ENCODE data around the gene EFCC1.
"Not testable (repeated sequence)": the region's sequence is repeated elsewhere in the genome, so short reads cannot be mapped to it uniquely, and the experiment has no call there.

The EFCC1 gene

DNA sequence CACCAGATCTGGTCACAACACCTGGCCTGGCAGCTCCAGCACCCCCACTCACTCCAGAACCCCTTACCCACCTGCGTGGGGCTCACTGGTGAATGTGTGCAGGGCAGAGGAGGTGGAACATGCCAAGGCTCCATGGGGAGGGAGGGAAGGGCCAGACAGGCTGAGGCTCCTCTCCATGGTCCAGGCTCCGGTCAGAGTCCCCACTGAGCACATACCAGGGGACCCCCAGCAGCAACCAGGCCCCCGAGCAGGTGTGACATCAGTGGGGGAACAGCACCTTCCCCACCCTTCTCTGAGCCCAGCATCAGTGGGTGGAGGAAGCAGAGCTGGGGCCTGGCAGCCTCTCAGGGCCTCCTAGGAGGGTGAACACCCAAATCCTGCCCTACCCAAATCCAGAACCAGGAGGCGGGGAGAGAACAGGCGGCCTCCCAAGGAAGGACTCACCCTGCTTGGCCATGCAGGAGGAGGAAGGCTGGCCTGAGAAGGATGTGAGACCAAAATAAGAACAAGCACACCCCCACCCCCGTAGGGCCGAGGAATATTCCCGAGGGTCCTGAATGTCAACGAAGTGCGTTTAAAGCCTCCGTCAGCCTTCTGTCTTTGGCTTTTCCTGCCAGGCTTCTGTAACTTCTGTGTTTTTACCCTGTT lies 58.3 kb downstream of the EFCC1 start:
- no peak for DNase-seq

DNA sequence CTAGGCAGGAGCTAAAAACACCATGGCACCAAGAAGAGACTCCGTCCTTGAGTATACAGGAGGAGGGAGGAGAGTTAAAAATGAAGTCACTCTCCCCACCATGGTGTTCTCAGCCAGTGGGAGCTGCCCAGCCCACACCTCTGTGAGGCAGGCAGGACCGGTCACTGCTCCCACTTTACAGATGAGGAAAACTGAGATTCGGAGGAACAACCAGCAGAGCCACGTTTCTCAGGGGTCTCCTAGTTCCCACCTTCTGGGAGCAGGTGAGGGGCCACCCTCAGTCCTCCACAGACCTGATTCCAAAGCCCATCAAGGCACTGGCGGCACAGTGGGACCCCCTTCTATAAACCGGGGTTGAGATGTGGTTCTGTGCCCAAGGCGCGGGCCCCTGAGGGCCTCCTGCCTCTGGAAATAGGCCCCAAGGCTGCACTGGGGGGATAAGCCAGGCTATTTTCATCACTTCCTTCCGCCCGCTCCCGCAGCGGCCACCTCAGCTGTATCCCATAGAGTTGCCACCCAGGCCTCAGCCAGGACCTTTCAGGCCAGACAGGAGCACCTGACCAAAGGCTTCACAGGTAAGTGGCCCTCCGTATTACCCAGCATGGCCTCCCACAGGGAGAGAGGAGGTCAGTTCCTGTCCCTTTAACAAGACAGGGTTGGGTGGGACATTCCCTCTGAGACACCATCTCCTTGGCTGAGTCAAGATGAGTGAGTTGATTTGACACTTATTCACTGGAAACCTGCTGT lies 59.3 kb downstream of the EFCC1 start, which contains the start of gene GP9:
Gene GP9 (plus strand): TSS at position 504 of the 747 bp plus-strand sequence. CDS start 961 bp downstream, outside the sequence.
- DNase-seq = no peak

DNA sequence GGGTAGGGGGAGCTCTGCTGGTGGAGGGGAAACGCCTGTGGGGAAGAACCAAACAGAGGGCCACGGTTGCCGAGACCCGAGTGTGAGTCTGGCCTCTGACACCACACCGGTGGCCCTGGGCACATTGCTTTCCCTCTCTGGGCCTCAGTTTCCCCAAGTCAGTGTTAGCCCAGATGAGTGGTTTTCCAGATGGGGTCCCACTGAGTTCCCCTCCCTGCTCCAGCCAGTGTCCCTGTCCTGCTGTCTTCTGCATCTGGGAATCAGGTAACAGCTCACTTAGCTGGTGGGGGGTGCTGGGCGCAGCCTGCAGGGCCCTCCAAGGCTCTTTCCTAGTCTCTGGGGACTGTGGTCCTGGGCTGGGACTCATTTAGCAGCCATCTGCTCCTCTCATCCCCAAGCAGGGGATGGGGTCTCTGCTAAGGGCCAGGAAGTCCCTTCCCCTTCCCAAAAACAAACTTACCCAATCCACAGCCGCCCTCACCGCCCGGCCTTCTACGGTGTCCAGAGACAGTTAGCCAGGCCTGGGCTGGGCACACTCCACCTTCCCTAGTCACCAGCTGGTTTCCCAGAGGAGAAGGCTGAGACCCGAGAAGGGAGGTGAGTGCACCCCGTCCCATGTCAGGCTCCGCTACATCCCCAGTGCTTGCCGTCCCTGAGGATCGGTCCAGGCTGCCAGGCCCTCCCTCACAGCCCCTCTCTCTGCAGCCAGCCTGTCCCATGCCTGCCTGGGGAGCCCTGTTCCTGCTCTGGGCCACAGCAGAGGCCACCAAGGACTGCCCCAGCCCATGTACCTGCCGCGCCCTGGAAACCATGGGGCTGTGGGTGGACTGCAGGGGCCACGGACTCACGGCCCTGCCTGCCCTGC lies 60.2 kb downstream of the EFCC1 start:
- no peak for DNase-seq

DNA sequence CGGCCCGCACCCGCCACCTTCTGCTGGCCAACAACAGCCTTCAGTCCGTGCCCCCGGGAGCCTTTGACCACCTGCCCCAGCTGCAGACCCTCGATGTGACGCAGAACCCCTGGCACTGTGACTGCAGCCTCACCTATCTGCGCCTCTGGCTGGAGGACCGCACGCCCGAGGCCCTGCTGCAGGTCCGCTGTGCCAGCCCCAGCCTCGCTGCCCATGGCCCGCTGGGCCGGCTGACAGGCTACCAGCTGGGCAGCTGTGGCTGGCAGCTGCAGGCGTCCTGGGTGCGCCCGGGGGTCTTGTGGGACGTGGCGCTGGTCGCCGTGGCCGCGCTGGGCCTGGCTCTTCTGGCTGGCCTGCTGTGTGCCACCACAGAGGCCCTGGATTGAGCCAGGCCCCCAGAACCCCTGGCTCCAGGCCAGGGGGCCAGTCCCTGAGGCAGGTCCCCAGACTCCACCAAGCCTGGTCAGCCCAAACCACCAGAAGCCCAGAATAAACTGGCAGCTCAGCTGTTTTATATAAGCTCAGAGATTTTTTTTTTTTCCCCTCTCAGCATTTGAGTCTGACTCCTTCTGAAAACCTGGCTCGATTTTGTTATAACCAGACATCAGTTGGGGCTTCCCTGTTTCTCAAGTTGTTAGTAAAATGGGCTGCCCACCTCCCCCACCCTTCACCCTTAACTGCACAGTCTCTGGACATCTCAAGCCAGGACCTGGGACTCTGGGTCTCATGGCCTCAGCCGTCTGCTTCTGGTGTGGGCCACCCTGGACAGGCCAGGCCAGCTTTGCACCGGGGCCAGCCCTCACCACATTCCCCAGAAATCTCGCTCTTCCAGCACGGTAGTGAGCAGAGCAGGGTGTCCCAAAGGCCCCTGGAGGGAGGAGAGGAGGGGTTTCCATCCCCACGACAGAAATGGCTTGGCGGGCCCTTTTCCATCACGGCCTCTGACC lies 61.1 kb downstream of the EFCC1 start:
- DNase-seq = no peak

DNA sequence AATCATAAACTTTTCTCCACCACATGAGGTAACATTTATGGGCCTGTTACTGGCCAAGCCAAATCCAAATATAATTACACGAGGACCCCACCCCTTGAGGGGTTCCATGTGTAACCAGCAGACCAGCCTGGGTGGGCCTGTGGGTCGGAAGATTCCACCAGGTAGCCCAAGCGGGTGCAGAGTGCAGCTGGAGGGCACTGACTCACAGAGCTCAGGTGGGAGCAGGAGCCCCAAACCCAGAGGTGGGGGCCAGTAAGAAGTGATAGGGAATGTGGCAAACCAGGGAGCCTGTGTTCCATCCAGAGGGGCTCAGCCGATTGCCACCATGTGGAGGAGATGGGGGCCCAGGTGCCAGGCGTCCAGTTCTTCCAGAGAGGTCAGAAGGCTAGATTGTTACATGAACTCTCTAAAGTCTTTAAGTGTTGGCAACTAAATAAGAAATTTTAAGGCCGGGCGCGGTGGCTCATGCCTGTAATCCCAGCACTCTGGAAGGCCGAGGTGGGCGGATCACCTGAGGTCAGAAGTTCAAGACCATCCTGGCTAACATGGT lies 62.1 kb downstream of the EFCC1 start:
- no peak for DNase-seq

DNA sequence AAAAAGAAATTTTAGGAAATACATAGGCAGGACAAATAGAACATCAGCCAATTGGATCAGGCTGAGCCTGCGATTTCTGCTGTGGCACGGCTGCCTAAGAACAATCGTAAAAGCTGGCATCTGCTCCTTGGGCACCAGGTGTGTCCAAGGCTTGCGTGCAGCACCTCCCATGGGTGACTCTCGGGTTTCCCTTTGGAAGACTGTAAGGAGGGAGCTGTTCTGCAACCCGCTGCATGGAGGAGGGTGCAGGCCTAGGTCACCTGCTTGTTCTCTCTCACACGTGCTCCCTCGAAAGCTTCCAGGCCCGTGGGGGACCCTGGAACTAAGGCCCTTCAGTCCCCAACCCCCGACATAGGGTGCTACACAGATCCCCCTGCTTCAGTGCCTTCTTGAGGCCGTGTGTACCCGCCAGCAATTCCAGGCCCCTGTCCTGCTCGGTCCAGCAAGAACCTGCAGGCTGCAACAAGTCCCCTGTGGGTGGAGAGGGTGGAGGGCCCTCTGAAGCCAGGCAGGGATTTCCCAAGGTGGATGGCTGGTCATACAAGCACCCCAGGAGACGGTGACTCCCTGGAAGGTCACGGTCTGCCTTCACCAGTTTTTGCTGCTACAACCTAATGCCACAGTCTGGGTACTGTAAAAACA lies 62.9 kb downstream of the EFCC1 start:
- peak; percentile 2 for DNase-seq

DNA sequence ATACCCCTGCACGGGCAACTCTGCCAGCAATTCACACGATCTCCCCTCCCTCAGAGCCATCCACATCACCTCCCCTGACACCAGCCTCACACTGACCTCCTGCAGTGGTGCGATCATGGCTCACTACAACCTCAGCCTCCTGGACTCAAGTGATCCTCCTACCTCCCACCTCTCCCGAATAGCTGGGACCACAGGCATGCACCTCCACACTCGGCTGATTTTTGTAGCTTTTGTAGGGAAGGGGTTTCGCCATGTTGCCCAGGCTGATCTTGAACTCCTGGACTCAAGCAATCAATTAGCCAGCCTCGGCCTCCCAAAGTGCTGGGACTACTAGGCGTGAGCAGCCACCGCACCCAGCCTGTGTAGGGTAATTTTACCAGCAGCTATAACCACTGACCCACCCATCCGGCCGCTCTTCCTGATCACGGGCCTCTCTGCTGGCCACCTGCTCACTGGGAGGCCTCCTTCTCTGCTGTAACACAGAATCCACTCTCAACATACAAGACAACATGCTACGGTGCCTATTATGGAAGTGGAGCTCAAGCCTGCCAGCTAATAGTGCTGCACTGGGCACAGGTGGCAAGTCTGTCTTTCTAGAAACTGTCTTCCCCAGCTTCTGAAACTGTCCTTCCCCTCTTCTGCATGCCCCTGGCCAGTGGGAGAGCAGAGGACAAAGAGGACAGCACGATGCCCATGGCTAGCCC lies 64.1 kb downstream of the EFCC1 start:
- no peak for DNase-seq

DNA sequence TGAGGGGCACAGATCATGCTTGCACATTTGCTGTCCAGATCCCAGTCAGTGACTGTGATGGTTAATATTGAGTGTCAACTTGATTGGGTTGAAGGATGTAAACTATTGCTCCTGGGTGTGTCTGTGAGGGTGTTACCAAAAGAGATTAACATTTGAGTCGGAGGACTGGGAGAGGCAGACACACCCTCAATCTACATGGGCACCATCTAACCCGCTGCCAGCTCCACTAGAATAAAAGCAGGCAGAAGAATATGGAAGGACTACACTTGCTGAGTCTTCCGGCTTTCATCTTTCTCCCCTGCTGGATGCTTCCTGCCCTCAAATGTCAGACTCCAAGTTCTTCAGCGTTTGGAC lies 64.6 kb downstream of the EFCC1 start:
- no peak for DNase-seq

DNA sequence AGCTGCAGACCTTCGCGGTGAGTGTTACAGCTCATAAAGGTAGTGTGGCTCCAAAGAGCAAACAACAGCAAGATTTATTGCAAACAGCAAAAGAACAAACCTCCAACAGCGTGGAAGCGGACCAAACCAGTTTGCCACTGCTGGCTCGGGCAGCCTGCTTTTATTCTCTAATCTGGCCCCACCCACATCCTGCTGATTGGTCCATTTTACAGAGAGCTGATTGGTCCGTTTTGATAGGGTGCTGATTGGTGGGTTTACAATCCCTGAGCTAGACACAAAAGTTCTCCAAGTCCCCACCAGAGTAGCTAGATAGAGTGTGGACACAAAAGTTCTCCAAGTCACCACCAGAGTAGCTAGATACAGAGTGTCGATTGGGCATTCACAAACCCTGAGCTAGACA lies 66.6 kb downstream of the EFCC1 start:
- DNase-seq = not testable (repeated sequence)

DNA sequence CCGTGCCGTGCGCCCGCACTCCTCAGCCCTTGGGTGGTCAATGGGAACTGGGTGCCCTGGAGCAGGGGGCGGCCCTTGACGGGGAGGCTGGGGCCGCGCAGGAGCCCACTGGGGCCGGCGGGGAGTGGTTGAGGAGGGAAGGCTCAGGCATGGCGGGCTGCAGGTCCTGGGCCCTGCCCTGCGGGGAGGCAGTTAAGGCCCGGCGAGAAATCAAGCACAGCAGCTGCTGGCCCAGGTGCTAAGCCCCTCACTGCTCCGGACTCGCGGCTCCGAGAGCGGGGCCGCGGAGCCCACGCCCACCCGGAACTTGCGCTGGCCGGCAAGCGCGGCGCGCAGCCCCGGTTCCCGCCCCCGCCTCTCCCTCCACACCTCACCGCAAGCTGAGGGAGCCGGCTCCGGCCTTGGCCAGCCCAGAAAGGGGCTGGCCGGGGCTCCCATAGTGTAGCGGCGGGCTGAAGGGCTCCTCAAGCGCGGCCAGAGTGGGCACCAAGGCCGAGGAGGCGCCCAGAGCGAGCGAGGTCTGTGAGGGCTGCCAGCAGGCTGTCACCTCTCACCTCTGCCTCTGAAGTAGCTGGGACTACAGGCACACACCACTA lies 67.3 kb downstream of the EFCC1 start:
- no peak for DNase-seq

DNA sequence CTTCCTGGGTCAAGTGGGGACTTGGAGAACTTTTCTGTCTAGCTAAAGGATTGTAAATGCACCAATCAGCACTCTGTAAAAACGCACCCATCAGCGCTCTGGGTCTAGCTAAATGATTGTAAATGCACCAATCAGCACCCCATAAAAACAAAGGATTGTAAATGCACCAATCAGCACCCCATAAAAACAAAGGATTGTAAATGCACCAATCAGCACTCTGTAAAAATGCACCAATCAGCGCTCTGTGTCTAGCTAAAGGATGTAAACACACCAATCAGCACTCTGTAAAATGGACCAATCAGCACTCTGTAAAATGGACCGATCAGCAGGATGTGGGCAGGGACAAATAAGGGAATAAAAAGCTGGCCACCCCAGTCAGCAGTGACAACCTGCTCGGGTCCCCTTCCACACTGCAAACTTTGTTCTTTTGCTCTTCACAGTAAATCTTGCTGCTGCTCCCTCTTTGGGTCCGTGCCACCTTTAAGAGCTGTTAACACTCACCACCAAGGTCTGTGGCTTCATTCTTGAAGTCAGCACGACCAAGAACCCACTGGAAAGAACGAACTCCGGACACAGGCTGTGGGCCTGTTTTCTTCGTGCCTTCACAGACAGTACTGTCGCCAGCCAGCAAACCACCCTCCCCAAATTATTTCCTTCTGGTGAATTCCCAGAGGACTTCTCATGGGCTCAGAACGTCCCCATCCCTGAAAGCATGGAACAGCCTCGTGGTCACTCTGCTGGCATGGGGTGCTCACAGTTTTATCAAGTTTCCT lies 68.4 kb downstream of the EFCC1 start:
- DNase-seq = not testable (repeated sequence)

DNA sequence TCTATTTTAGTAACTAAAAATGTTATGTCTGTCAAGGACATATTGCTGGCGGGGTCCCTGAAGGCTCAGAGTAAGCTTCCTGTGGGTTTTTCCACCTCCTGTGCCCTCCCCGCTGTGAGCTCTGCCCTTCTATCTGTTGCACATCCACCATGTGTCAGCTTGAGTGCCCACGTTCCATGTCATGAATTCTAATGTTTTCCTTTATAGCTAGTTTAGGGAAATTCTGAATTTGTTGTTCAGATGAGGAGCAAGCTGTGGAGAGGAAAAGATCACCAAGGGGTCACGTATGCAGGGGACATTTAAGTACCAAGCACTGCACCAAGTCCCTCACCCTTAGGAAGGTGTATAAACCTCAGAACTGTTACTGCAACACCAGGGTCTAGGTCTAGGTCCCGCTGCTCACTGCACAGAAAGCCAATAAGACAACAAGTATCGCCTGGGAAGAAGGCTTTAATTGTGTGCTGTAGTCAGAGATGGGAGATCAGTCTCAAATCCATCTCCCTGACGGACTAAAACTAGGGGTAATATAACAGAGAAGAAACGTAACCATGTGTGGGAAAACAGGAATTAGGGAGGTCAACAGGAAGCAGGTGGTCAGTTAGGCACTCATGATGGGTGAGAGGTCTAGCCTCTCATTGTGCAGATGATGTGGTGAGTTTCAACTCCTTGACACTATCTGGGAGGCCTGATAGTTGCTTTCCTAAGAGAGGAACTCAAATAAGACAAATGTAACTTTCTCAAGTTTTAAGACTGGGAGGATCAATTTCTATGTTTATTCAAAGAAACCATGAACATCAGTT lies 69.2 kb downstream of the EFCC1 start:
- no peak for DNase-seq

DNA sequence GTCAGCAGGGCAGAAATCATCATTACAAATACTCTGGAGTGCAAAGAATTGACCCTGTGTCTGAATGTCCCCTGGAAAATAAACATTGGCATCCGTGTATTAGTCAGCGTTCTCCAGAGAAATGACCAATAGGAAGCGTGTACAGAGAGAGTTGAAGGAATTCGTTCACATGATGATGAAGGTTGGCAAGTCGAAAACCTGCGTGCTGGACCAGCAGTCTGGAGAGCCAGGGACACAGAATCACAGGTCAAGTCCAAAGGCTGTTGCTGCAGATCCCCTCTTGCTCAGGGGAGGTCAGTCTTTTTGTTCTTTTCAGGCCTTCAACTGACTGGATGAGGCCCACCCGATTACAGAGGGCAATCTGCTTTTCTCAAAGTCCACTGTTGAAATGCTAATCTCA lies 76.1 kb downstream of the EFCC1 start:
- DNase-seq = no peak

DNA sequence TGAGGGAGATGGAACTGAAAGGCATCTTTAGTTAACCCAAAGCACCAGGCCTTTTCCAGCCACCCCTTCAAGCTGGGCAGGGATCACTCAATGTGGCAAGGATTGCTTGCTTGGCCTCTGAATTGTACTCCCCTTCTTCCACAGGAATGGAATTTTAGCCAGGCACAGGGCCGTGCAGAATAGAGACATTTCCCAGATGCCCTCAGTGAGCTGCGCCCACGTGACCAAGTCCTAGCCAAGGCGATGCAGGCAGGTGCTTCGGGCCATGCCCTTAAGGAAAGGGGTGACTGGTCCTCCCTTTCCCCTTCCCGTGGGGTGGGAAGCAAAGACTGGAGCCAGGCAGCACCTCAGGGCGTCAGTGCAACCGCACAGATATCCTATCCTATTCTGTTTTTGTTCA lies 77.4 kb downstream of the EFCC1 start:
- DNase-seq = no peak

DNA sequence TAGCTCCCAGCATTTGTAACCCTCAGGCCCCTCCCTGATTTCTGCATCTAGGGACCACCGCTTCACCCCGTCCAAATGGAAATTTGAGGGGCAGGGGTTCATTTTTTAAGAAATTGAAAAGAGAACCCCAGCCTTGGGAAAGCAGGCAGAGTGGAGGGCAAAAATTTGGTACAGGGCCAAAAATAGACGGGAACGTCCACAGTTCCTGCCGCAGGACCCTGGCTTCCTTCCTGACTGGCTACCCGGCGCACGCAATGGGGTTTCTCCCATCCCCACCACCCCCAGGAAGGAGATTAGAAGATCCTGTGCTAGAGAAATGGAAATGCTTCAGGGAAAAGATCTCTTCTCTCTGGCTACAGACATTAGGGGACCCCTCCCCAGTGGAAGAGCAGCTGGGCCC lies 80.4 kb downstream of the EFCC1 start:
- no peak for DNase-seq

DNA sequence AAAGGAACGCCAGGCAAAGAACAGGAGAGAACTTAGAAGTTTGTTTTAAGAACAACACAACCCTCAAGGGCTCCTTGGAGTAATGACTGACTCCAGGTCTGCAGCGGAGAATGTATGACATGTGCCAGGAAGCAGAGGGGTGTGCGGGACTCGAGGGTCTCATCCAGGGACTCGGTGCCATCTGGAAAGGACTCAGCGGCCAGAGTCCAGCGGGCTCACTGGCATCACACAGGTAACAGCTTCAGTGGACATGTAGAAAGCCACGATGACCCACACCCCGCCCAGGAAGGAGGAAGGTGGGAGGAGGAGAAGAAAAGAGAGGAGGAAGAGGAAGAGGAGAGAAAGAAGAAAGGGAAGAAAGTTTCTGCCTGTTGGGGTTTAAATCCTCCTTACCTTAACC lies 80.9 kb downstream of the EFCC1 start:
- no peak for DNase-seq

DNA sequence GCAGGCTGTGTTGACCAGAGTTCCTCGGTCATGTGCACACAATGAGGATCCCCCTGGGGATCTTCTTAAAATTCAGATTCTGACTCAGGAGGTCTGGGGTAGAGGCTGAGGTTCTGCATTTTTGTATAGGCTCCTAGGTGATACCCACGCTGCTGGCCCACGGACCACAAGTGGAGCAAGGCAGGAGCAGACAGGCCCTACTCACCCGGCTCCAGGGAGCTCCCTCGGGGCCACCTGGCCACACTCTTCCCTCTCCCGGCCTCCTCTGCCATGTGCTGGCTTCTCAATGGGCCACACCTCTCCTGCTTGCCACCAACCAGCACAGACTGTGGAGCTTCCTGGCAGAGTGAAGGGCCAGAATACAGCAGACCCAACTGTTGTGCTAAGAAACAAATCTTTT lies 83.4 kb downstream of the EFCC1 start:
- no peak for DNase-seq

DNA sequence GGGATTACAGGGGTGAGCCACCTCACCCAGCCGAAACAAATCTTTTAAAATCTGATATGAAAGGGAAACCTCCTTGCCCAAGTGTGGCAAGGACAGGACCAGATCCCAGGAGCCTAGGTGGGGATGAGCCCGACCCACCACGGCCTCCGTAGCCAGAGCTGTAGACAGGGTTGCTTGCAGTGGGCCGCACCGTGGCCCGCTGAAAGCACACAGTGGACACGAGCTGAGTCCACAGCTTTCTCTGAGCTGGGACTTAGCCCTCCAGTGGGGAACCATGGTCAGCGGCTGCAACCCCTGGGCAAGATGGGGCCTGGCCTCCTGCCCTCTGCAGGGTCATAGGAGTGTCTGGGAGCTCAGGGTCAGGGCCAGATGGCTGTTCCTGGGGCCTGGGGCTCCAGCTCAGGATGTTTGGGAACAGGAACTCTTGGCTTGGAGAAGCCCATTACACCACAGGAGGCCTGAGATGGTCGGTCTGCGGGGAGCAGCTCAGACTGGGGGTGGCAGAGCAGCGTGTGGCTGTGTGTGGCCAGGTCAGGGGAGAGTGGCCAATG lies 84.1 kb downstream of the EFCC1 start:
- DNase-seq = no peak

DNA sequence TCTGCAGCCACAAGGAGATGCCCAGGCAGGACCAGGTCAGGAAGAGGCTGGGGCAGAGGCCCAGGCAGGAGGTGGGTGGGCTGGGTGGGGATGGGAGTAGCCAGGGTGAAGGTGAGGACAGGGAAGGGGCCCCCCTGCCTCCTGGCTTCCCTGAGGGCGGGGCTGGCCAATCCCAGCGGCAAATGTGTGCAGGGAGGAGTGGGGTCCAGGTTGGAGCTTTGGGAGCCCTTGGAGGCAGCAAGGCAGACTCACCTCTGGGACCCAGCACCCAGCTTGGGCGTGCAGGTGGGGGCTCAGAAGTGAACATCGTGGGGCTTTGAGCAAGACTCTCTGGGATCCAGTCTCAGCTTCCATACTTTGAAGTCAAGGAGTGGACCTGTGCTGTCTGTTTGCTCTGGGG lies 84.7 kb downstream of the EFCC1 start:
- DNase-seq = no peak
